B cell (primary cell): ENCODE data around the gene ERVH48-1. TPM values are rescaled to one million over a fixed set of nuclear protein-coding genes. Genes with fewer than 3 reads are reported as not detected.
"Not testable (repeated sequence)": the region's sequence is repeated elsewhere in the genome, so short reads cannot be mapped to it uniquely, and the experiment has no call there.

Experiments
- ATAC-seq: fragments of 200-7000 bp; cut with Tn5 transposase; one replicate; pipeline ENCODE4 v1.10.0; 2021; ENCODE audit warnings: low read depth, mild to moderate bottlenecking, moderate number of reproducible peaks, moderate library complexity
- CTCF ChIA-PET: fragments of 350-600 bp; sonication (Branson Sonifier 250); formaldehyde crosslinking; loops from one replicate; lab custom pipeline; 2021; ENCODE audit warnings: antibody characterized with exemption, inconsistent platforms; lab: Charles Lee
- POLR2A ChIA-PET: fragments of 350-600 bp; sonication (Branson Sonifier 250); formaldehyde crosslinking; loops from one replicate; lab custom pipeline; 2021; ENCODE audit warnings: antibody characterized with exemption; lab: Charles Lee
- DNase-seq: peaks from one replicate; pipeline ENCODE4 v3.0.0; 2013
- H2AFZ ChIP-seq: 2 replicates; pipeline ENCODE4 v1.6.1; 2012; ENCODE audit warnings: mild to moderate bottlenecking, low read depth, low read length; ENCODE audit not compliant: insufficient read depth, poor library complexity, severe bottlenecking
- H3K27ac ChIP-seq, 2 donors: 1 replicate in 1 of 2; 2 replicates in 1 of 2; pipeline ENCODE4 v1.5.1; 2012 to 2013; ENCODE audit warnings: low read length in 2 of 2, mild to moderate bottlenecking in 2 of 2, moderate library complexity in 1 of 2
- H3K27me3 ChIP-seq, 4 experiments: fragments of 200-600 bp in 1 of 4; sonication (generic) in 1 of 4; replicated peaks in 1 of 4; 1 replicate in 2 of 4; 2 replicates in 2 of 4; pipeline versions ENCODE4 v1.6.1 to v1.7.0; 2013 to 2016; ENCODE audit warnings: low read length in 3 of 4, mild to moderate bottlenecking in 2 of 4, mixed read lengths in 1 of 4, moderate library complexity in 1 of 4; ENCODE audit not compliant: insufficient read depth in 4 of 4, control insufficient read depth in 3 of 4; ENCODE audit errors: control extremely low read depth in 1 of 4
- H3K36me3 ChIP-seq, 2 experiments: replicated peaks in 1 of 2; 1 replicate in 1 of 2; 2 replicates in 1 of 2; pipeline versions ENCODE4 v1.6.1 to v1.7.1; 2013; ENCODE audit warnings: low read length in 1 of 2; ENCODE audit not compliant: insufficient read depth in 2 of 2, control insufficient read depth in 1 of 2; ENCODE audit errors: control extremely low read depth in 1 of 2, extremely low read depth in 1 of 2
- H3K4me1 ChIP-seq, 2 donors: fragments of 200-600 bp in 1 of 2; sonication (generic) in 1 of 2; 1 replicate in 1 of 2; 2 replicates in 1 of 2; pipeline versions ENCODE4 v1.5.1 to v1.6.1; 2013 to 2017; ENCODE audit warnings: low read length in 2 of 2; ENCODE audit not compliant: control insufficient read depth in 2 of 2, insufficient read depth in 2 of 2
- H3K4me2 ChIP-seq: replicated peaks from 2 replicates; pipeline ENCODE3; 2012; ENCODE audit warnings: mild to moderate bottlenecking, low read depth, low read length; ENCODE audit not compliant: poor library complexity, severe bottlenecking
- H3K4me3 ChIP-seq, 5 experiments: fragments of 200-600 bp in 1 of 5; sonication (generic) in 1 of 5; 1 replicate in 3 of 5; 2 replicates in 2 of 5; pipeline versions ENCODE4 v1.5.1 to v1.7.0; 2011 to 2016; ENCODE audit warnings: low read length in 4 of 5, mild to moderate bottlenecking in 4 of 5, low read depth in 2 of 5, control low read depth in 1 of 5, moderate library complexity in 1 of 5; ENCODE audit not compliant: insufficient read depth in 1 of 5; ENCODE audit errors: control extremely low read depth in 1 of 5, extremely low read depth in 1 of 5
- H3K79me2 ChIP-seq: fragments of 200-600 bp; sonication (generic); one replicate; pipeline ENCODE4 v1.6.0; 2016; ENCODE audit warnings: low read length; ENCODE audit not compliant: control insufficient read depth, insufficient read depth
- H3K9ac ChIP-seq: fragments of 200-600 bp; sonication (generic); 2 replicates; pipeline ENCODE4 v1.6.1; 2017; ENCODE audit warnings: mild to moderate bottlenecking, low read length, moderate library complexity
- H3K9me3 ChIP-seq, 3 donors: one replicate each; pipeline versions ENCODE4 v1.6.1 to v1.7.1; 2013; ENCODE audit warnings: low read length in 2 of 3; ENCODE audit not compliant: control insufficient read depth in 2 of 3, insufficient read depth in 1 of 3; ENCODE audit errors: control extremely low read depth in 1 of 3
- H4K20me1 ChIP-seq: 2 replicates; pipeline ENCODE4 v1.6.0; 2012; ENCODE audit warnings: mild to moderate bottlenecking, low read length; ENCODE audit not compliant: insufficient read depth, control insufficient read depth, poor library complexity, severe bottlenecking
- H3K27ac Mint-ChIP-seq: one replicate; pipeline ENCODE4 v1.8.0; 2021; ENCODE audit warnings: mixed read lengths
- H3K27me3 Mint-ChIP-seq: one replicate; pipeline ENCODE4 v1.8.0; 2021; ENCODE audit warnings: mixed read lengths
- H3K4me1 Mint-ChIP-seq: one replicate; pipeline ENCODE4 v1.8.0; 2021; ENCODE audit warnings: mixed read lengths
- H3K4me3 Mint-ChIP-seq: one replicate; pipeline ENCODE4 v1.8.0; 2021; ENCODE audit warnings: mixed read lengths
- H3K9me3 Mint-ChIP-seq: one replicate; pipeline ENCODE4 v1.8.0; 2022; ENCODE audit warnings: mixed read lengths; ENCODE audit not compliant: insufficient read depth
- CTCF ChIP-seq: fragments of 200-600 bp; IDR thresholded peaks from one replicate; pipeline ENCODE4 v1.8.0; 2022; ENCODE audit warnings: antibody characterized with exemption, mild to moderate bottlenecking
- EZH2 ChIP-seq: IDR thresholded peaks from 2 replicates; pipeline ENCODE4 v1.6.1; 2012; ENCODE audit warnings: borderline replicate concordance, low read depth, mild to moderate bottlenecking, moderate library complexity, low read length; ENCODE audit not compliant: insufficient read depth, poor library complexity, severe bottlenecking
- WGBS: methylation state at CpG from one replicate; pipeline ENCODE4 v1.1.5; 2013; ENCODE audit warnings: missing lambda C conversion rate; ENCODE audit not compliant: insufficient coverage; 5-methylcytosine and 5-hydroxymethylcytosine counted together
- intact Hi-C: fragments of 100-400 bp; cut with micrococcal nuclease; formaldehyde crosslinking; loops from one replicate; pipeline ENCODE4 v1.10.0; 2022
- polyA plus RNA-seq: library from polyadenylated mRNA; depleted of rRNA; stranded (reverse); fragments of >200 nt; gene quantifications from 2 replicates; pipeline ENCODE4 v1.2.3, GENCODE V29; 2012
- total RNA-seq, 2 donors: library from RNA; stranded (reverse); fragments of 120-200 nt in 1 of 2; gene quantifications; 1 replicate in 1 of 2; 2 replicates in 1 of 2; pipeline versions ENCODE4 v1.2.3 to v1.2.4, GENCODE V29; 2013 to 2022

Gene ERVH48-1
- total and polyA plus RNA-seq, 2 donors (not counting 1 experiment from before 2014, with no cell fraction given), result not detected

- H3K27ac Mint-ChIP-seq, result no peak overlapping the region
These were observed 12.7 kb upstream of the ERVH48-1 start for GRCh38 chr21:42937960-42938605.

GRCh38 chr21:42937034-42937940 is 11.9 kb upstream of the ERVH48-1 start:
- H3K27ac ChIP-seq, result peak overlapping the region in 1 of 2 donors; percentile 36
- peak; percentile 39 for DNase-seq
- H3K9me3 ChIP-seq, H3K4me1 ChIP-seq, ATAC-seq, H3K36me3 ChIP-seq, H3K27me3 Mint-ChIP-seq, H3K9me3 Mint-ChIP-seq, H4K20me1 ChIP-seq, H3K79me2 ChIP-seq, H3K4me2 ChIP-seq, H3K27me3 ChIP-seq, H3K4me3 ChIP-seq, CTCF ChIA-PET, POLR2A ChIA-PET, H3K9ac ChIP-seq, H3K4me3 Mint-ChIP-seq, intact Hi-C loops: not testable (repeated sequence)
- peak overlapping the region; percentile 33 for H2AFZ ChIP-seq
- peak overlapping the region; percentile 22 for H3K27ac Mint-ChIP-seq
- 90% methylated on average over 4 of the region's 16 CpGs for WGBS
- peaks cover 12% of the 10 kb centered on the region for H3K4me1 Mint-ChIP-seq

More at GRCh38 chr21:42937960-42938605, 12.7 kb upstream of the ERVH48-1 start:
- no peaks in the 10 kb centered on the region for H3K36me3 ChIP-seq
- ChIA-PET POLR2A (no interaction called here), CTCF (no interaction called here)
- peaks cover 12% of the 10 kb centered on the region for H3K4me1 Mint-ChIP-seq
- no peak overlapping the region for H2AFZ ChIP-seq
- H3K9me3 ChIP-seq, result no peaks in the 10 kb centered on the region
- no peak overlapping the region for H3K27ac ChIP-seq
- no peak for ATAC-seq
- no peaks in the 10 kb centered on the region for H3K27me3 Mint-ChIP-seq
- intact Hi-C loops, result no loop called here
- no peaks in the 10 kb centered on the region for H3K9me3 Mint-ChIP-seq
- peaks cover 4 to 9% of the 10 kb centered on the region in 2 donors for H3K4me1 ChIP-seq
- TF ChIP-seq EZH2, result no peak
- TF ChIP-seq CTCF, result no peak
- DNase-seq, result no peak
- no peak overlapping the region for H3K9ac ChIP-seq
- H3K4me2 ChIP-seq, result no peak overlapping the region
- H3K27me3 ChIP-seq, result no peaks in the 10 kb centered on the region
- H3K79me2 ChIP-seq, result no peaks in the 10 kb centered on the region
- 99% methylated on average over 17 of the region's 21 CpGs for WGBS
- H3K4me3 Mint-ChIP-seq, result no peak overlapping the region
- no peaks in the 10 kb centered on the region for H4K20me1 ChIP-seq
- no peak overlapping the region for H3K4me3 ChIP-seq

DNA sequence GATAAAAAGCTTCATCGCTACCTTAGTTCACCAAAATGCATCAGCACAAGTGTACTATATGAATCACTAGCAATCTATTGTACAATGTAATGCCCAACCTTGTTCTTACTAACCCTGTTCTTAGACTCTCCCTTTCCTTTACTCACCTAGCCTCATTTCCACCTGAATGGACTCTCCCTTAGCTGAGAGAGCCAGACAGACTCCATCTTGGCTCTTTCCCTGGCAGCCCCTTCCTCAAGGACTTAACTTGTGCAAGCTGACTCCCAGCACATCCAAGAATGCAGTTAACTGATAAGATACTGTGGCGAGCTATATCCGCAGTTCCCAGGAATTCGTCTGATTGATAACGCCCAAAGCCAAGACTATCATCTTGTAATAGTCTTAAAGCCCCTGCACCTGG is 10.9 kb upstream of the ERVH48-1 start:
- H3K9me3 Mint-ChIP-seq, H3K27ac ChIP-seq, DNase-seq, H4K20me1 ChIP-seq, H3K4me3 ChIP-seq, ATAC-seq, H3K9ac ChIP-seq, H3K4me3 Mint-ChIP-seq, H3K4me1 ChIP-seq, intact Hi-C loops, H3K79me2 ChIP-seq, H3K9me3 ChIP-seq, H3K27me3 Mint-ChIP-seq, H3K27me3 ChIP-seq, H3K36me3 ChIP-seq, H2AFZ ChIP-seq, H3K4me2 ChIP-seq, POLR2A ChIA-PET: not testable (repeated sequence)
- peaks cover 12% of the 10 kb centered on the region for H3K4me1 Mint-ChIP-seq
- 100% methylated on average over 1 of the region's 5 CpGs for WGBS
- CTCF ChIA-PET, result interaction anchor here (0.6 kb wide), 1 partner anchor 61 kb away, joined by 3 read pairs; no protein-coding TSS in a partner anchor
- peak overlapping the region; percentile 2 for H3K27ac Mint-ChIP-seq
